B cell (primary cell): ENCODE data around the gene TBC1D1. TPM values are rescaled to one million over a fixed set of nuclear protein-coding genes. Genes with fewer than 3 reads are reported as not detected.

Experiments used
- ATAC-seq: fragments of 200-7000 bp; cut with Tn5 transposase; one replicate; pipeline ENCODE4 v1.10.0; 2021; ENCODE audit warnings: low read depth, mild to moderate bottlenecking, moderate number of reproducible peaks, moderate library complexity
- CTCF ChIA-PET: fragments of 350-600 bp; sonication (Branson Sonifier 250); formaldehyde crosslinking; loops from one replicate; lab custom pipeline; 2021; ENCODE audit warnings: antibody characterized with exemption, inconsistent platforms; lab: Charles Lee
- POLR2A ChIA-PET: fragments of 350-600 bp; sonication (Branson Sonifier 250); formaldehyde crosslinking; loops from one replicate; lab custom pipeline; 2021; ENCODE audit warnings: antibody characterized with exemption; lab: Charles Lee
- DNase-seq: peaks from one replicate; pipeline ENCODE4 v3.0.0; 2013
- H2AFZ ChIP-seq: 2 replicates; pipeline ENCODE4 v1.6.1; 2012; ENCODE audit warnings: mild to moderate bottlenecking, low read depth, low read length; ENCODE audit not compliant: insufficient read depth, poor library complexity, severe bottlenecking
- H3K27ac ChIP-seq, 2 donors: 1 replicate in 1 of 2; 2 replicates in 1 of 2; pipeline ENCODE4 v1.5.1; 2012 to 2013; ENCODE audit warnings: low read length in 2 of 2, mild to moderate bottlenecking in 2 of 2, moderate library complexity in 1 of 2
- H3K27me3 ChIP-seq, 4 experiments: fragments of 200-600 bp in 1 of 4; sonication (generic) in 1 of 4; replicated peaks in 1 of 4; 1 replicate in 2 of 4; 2 replicates in 2 of 4; pipeline versions ENCODE4 v1.6.1 to v1.7.0; 2013 to 2016; ENCODE audit warnings: low read length in 3 of 4, mild to moderate bottlenecking in 2 of 4, mixed read lengths in 1 of 4, moderate library complexity in 1 of 4; ENCODE audit not compliant: insufficient read depth in 4 of 4, control insufficient read depth in 3 of 4; ENCODE audit errors: control extremely low read depth in 1 of 4
- H3K36me3 ChIP-seq, 2 experiments: replicated peaks in 1 of 2; 1 replicate in 1 of 2; 2 replicates in 1 of 2; pipeline versions ENCODE4 v1.6.1 to v1.7.1; 2013; ENCODE audit warnings: low read length in 1 of 2; ENCODE audit not compliant: insufficient read depth in 2 of 2, control insufficient read depth in 1 of 2; ENCODE audit errors: control extremely low read depth in 1 of 2, extremely low read depth in 1 of 2
- H3K4me1 ChIP-seq, 2 donors: fragments of 200-600 bp in 1 of 2; sonication (generic) in 1 of 2; 1 replicate in 1 of 2; 2 replicates in 1 of 2; pipeline versions ENCODE4 v1.5.1 to v1.6.1; 2013 to 2017; ENCODE audit warnings: low read length in 2 of 2; ENCODE audit not compliant: control insufficient read depth in 2 of 2, insufficient read depth in 2 of 2
- H3K4me2 ChIP-seq: replicated peaks from 2 replicates; pipeline ENCODE3; 2012; ENCODE audit warnings: mild to moderate bottlenecking, low read depth, low read length; ENCODE audit not compliant: poor library complexity, severe bottlenecking
- H3K4me3 ChIP-seq, 5 experiments: fragments of 200-600 bp in 1 of 5; sonication (generic) in 1 of 5; 1 replicate in 3 of 5; 2 replicates in 2 of 5; pipeline versions ENCODE4 v1.5.1 to v1.7.0; 2011 to 2016; ENCODE audit warnings: low read length in 4 of 5, mild to moderate bottlenecking in 4 of 5, low read depth in 2 of 5, control low read depth in 1 of 5, moderate library complexity in 1 of 5; ENCODE audit not compliant: insufficient read depth in 1 of 5; ENCODE audit errors: control extremely low read depth in 1 of 5, extremely low read depth in 1 of 5
- H3K79me2 ChIP-seq: fragments of 200-600 bp; sonication (generic); one replicate; pipeline ENCODE4 v1.6.0; 2016; ENCODE audit warnings: low read length; ENCODE audit not compliant: control insufficient read depth, insufficient read depth
- H3K9ac ChIP-seq: fragments of 200-600 bp; sonication (generic); 2 replicates; pipeline ENCODE4 v1.6.1; 2017; ENCODE audit warnings: mild to moderate bottlenecking, low read length, moderate library complexity
- H3K9me3 ChIP-seq, 3 donors: one replicate each; pipeline versions ENCODE4 v1.6.1 to v1.7.1; 2013; ENCODE audit warnings: low read length in 2 of 3; ENCODE audit not compliant: control insufficient read depth in 2 of 3, insufficient read depth in 1 of 3; ENCODE audit errors: control extremely low read depth in 1 of 3
- H4K20me1 ChIP-seq: 2 replicates; pipeline ENCODE4 v1.6.0; 2012; ENCODE audit warnings: mild to moderate bottlenecking, low read length; ENCODE audit not compliant: insufficient read depth, control insufficient read depth, poor library complexity, severe bottlenecking
- H3K27ac Mint-ChIP-seq: one replicate; pipeline ENCODE4 v1.8.0; 2021; ENCODE audit warnings: mixed read lengths
- H3K27me3 Mint-ChIP-seq: one replicate; pipeline ENCODE4 v1.8.0; 2021; ENCODE audit warnings: mixed read lengths
- H3K4me1 Mint-ChIP-seq: one replicate; pipeline ENCODE4 v1.8.0; 2021; ENCODE audit warnings: mixed read lengths
- H3K4me3 Mint-ChIP-seq: one replicate; pipeline ENCODE4 v1.8.0; 2021; ENCODE audit warnings: mixed read lengths
- H3K9me3 Mint-ChIP-seq: one replicate; pipeline ENCODE4 v1.8.0; 2022; ENCODE audit warnings: mixed read lengths; ENCODE audit not compliant: insufficient read depth
- CTCF ChIP-seq: fragments of 200-600 bp; IDR thresholded peaks from one replicate; pipeline ENCODE4 v1.8.0; 2022; ENCODE audit warnings: antibody characterized with exemption, mild to moderate bottlenecking
- EZH2 ChIP-seq: IDR thresholded peaks from 2 replicates; pipeline ENCODE4 v1.6.1; 2012; ENCODE audit warnings: borderline replicate concordance, low read depth, mild to moderate bottlenecking, moderate library complexity, low read length; ENCODE audit not compliant: insufficient read depth, poor library complexity, severe bottlenecking
- WGBS: methylation state at CpG from one replicate; pipeline ENCODE4 v1.1.5; 2013; ENCODE audit warnings: missing lambda C conversion rate; ENCODE audit not compliant: insufficient coverage; 5-methylcytosine and 5-hydroxymethylcytosine counted together
- intact Hi-C: fragments of 100-400 bp; cut with micrococcal nuclease; formaldehyde crosslinking; loops from one replicate; pipeline ENCODE4 v1.10.0; 2022
- polyA plus RNA-seq: library from polyadenylated mRNA; depleted of rRNA; stranded (reverse); fragments of >200 nt; gene quantifications from 2 replicates; pipeline ENCODE4 v1.2.3, GENCODE V29; 2012
- total RNA-seq, 2 donors: library from RNA; stranded (reverse); fragments of 120-200 nt in 1 of 2; gene quantifications; 1 replicate in 1 of 2; 2 replicates in 1 of 2; pipeline versions ENCODE4 v1.2.3 to v1.2.4, GENCODE V29; 2013 to 2022

The TBC1D1 gene
- total and polyA plus RNA-seq, 2 donors (not counting 1 experiment from before 2014, with no cell fraction given): 88.2 to 98.7 TPM

DNA sequence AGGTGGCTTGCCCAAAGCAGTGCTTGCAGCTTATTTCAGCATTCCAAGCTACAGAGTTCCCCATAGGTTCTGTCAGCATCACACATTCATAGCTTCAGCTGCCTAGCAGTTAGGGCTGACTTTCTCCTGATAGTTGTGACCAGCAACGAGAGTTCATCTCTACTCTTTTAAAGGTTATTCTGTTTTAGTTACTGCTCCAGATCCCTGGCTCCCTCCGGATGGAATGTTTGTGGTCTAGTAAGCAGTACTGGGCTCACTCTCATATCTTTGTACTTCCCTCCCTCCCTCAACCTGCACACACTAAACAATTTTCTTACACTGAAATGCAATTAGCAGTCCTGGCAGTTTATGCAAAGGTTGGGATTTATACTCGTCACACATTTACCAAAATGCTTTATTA is 113.2 kb downstream of the TBC1D1 start:
- Histone ChIP-seq H3K9me3 (no peaks in the 10 kb centered on the region), H2AFZ (no peak overlapping the region), H3K4me1 (peaks cover 10 to 15% of the 10 kb centered on the region in 2 donors), H3K79me2 (peaks cover 97% of the 10 kb centered on the region), H3K27me3 (no peaks in the 10 kb centered on the region), H3K4me2 (no peak overlapping the region), H3K9ac (no peak overlapping the region), H4K20me1 (peaks cover 66% of the 10 kb centered on the region), H3K27ac (no peak overlapping the region), H3K36me3 (peaks cover 6 to 7% of the 10 kb centered on the region in 2 experiments), H3K4me3 (no peak overlapping the region)
- intact Hi-C loops: no loop called here
- ATAC-seq: no peak
- DNase-seq: no peak
- Mint-ChIP-seq H3K4me3 (no peak overlapping the region), H3K27ac (no peak overlapping the region), H3K4me1 (peaks cover 60% of the 10 kb centered on the region), H3K27me3 (no peaks in the 10 kb centered on the region), H3K9me3 (no peaks in the 10 kb centered on the region)
- ChIA-PET POLR2A (no interaction called here), CTCF (interaction anchor here (0.8 to 1.0 kb wide), 2 partner anchors 26 to 203 kb away, joined by 3 to 5 read pairs; no protein-coding TSS in a partner anchor)
- WGBS: no CpG with 5 or more reads among the region's 3 CpGs
- TF ChIP-seq CTCF (no peak), EZH2 (no peak)

DNA sequence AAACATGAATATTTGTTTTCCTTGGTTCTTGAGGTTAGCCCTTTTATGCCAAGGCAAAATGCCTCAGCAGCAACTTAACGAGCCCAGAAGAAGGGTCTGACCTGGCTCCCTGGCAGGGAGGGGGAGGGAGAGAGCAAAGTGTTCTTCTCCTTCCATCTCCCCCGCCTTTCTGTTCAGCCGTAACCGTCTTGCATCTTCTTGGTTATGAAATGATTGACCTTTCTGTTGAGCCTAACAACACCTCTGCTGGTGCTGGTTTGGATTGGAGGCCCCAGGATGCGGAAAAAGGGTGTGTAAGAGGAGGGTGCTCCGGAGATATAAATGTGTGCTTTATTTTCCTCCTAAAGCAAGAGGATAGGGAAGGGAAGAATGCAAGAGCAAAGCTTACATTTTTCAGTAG is 114.0 kb downstream of the TBC1D1 start:
- TF ChIP-seq EZH2 (no peak), CTCF (no peak)

More for the DNA sequence above, 114.0 kb downstream of the TBC1D1 start:
- peaks cover 92% of the 10 kb centered on the region for H3K79me2 ChIP-seq
- H3K36me3 ChIP-seq: peaks cover 6 to 7% of the 10 kb centered on the region in 2 experiments
- intact Hi-C loops: no loop called here
- no peak overlapping the region for H3K9ac ChIP-seq
- H3K4me3 ChIP-seq: no peak overlapping the region
- Mint-ChIP-seq H3K27me3 (no peaks in the 10 kb centered on the region), H3K9me3 (no peaks in the 10 kb centered on the region), H3K4me3 (no peak overlapping the region), H3K4me1 (peaks cover 54% of the 10 kb centered on the region), H3K27ac (no peak overlapping the region)
- peaks cover 10 to 15% of the 10 kb centered on the region in 2 donors for H3K4me1 ChIP-seq
- no peak for DNase-seq
- ChIA-PET CTCF (interaction anchor here (0.8 kb wide), 1 partner anchor 34 kb away, joined by 3 read pairs; no protein-coding TSS in a partner anchor), POLR2A (no interaction called here)
- peaks cover 71% of the 10 kb centered on the region for H4K20me1 ChIP-seq
- no peak overlapping the region for H2AFZ ChIP-seq
- H3K27ac ChIP-seq: no peak overlapping the region
- no peak overlapping the region for H3K4me2 ChIP-seq
- H3K27me3 ChIP-seq: no peaks in the 10 kb centered on the region
- no peak for ATAC-seq
- no peaks in the 10 kb centered on the region for H3K9me3 ChIP-seq
- WGBS: 100% methylated on average over 2 of the region's 6 CpGs
